ENCODE data around the gene STXBP5. TPM values are rescaled to one million over a fixed set of nuclear protein-coding genes. Genes with fewer than 3 reads are reported as not detected.

STXBP5 gene
- total RNA-seq, 4 donors from 2014 or later: 15.6 to 41.3 (median 20.4) TPM

DNA sequence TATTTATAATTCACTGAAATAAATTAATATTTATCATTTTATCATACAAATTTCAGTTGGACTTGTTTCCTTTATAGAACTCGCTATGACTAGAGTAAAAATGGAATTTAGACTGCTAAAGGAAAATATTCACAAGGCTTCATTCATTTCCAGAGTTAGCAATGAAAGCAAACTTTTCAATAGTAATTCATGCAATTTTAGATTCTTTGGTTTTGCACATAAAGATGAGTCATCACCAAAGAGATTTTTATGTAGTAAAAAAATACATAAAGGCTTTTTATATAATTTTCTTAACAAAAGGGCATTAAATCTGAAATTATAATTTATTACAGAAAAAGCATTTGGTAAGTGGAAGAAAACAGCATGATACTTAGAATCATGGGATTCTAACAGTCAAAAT is 37.2 kb upstream of the STXBP5 start:
- no peak overlapping the region for H3K4me3 ChIP-seq
- no peaks in the 10 kb centered on the region for H3K9me3 ChIP-seq
- no peak for DNase-seq
- in situ Hi-C loops (cut with MboI; ENCODE audit: low sequenced_read_pairs in 4 of 4) (no loop called here), intact Hi-C loops (cut with DNase I; ENCODE audit: low total_unique reads) (no loop called here)
- H3K4me1 ChIP-seq: no peaks in the 10 kb centered on the region
- TF ChIP-seq, protein P1, sequence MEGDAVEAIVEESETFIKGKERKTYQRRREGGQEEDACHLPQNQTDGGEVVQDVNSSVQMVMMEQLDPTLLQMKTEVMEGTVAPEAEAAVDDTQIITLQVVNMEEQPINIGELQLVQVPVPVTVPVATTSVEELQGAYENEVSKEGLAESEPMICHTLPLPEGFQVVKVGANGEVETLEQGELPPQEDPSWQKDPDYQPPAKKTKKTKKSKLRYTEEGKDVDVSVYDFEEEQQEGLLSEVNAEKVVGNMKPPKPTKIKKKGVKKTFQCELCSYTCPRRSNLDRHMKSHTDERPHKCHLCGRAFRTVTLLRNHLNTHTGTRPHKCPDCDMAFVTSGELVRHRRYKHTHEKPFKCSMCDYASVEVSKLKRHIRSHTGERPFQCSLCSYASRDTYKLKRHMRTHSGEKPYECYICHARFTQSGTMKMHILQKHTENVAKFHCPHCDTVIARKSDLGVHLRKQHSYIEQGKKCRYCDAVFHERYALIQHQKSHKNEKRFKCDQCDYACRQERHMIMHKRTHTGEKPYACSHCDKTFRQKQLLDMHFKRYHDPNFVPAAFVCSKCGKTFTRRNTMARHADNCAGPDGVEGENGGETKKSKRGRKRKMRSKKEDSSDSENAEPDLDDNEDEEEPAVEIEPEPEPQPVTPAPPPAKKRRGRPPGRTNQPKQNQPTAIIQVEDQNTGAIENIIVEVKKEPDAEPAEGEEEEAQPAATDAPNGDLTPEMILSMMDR (IDR thresholded peaks at IDR 0.05 in 4 of 5, conservative IDR thresholded peaks at IDR 0.05 in 1 of 5): no peak
- TF ChIP-seq POLR2A (IDR thresholded peaks at IDR 0.05): no peak
- H3K27ac ChIP-seq: no peak overlapping the region
- H3K27me3 ChIP-seq: no peaks in the 10 kb centered on the region
- ATAC-seq: no peak
- H3K36me3 ChIP-seq: no peaks in the 10 kb centered on the region

DNA sequence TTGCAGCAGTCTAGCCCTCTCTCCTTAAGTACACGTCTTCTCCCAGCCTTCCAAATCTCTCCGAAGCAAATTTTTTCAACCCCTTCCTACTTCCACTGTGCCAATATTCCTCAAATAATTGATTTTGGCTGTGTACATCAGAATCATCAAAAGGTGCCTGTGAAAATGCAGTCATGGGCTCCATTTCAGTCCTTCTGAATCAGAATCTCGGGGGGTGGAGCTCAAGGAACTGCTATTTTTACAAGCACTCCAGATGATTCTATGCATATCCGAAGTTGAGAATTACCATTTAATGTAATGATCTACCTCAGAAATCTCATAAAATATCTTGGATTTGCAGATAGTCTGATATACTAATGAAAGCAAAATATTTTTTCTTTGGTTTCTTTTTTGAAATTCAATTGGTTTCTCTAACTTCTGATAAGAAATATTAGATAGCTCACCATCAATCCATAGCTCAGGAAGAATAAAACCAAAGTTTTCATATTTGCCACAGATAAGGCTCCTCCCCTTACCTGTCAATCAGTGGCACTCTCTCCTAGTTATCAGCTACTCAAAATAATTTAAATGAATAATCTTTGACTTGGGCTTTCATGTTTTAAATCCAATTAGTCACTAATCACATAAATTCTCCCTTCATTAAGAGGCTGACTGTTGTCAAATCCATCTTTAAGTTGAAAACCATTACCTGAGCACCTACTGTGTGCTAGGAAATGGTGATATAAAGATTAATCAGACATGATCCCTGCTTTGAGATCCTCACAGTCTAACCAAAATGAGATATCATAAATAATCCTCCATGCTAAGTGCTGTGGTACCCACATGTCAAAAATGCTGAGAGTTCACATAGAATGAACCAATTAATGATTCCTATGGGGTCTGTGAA is 36.4 kb upstream of the STXBP5 start:
- in situ Hi-C loops (cut with MboI; ENCODE audit: low sequenced_read_pairs in 4 of 4) (no loop called here), intact Hi-C loops (cut with DNase I; ENCODE audit: low total_unique reads) (no loop called here)
- Histone ChIP-seq H3K36me3 (no peaks in the 10 kb centered on the region), H3K9me3 (no peaks in the 10 kb centered on the region), H3K4me3 (no peak overlapping the region), H3K27me3 (no peaks in the 10 kb centered on the region), H3K4me1 (no peaks in the 10 kb centered on the region), H3K27ac (no peak overlapping the region)
- ATAC-seq (no peak), DNase-seq (no peak)
- TF ChIP-seq, protein P1 (IDR thresholded peaks at IDR 0.05 in 4 of 5, conservative IDR thresholded peaks at IDR 0.05 in 1 of 5): no peak
- TF ChIP-seq POLR2A (IDR thresholded peaks at IDR 0.05): no peak

DNA sequence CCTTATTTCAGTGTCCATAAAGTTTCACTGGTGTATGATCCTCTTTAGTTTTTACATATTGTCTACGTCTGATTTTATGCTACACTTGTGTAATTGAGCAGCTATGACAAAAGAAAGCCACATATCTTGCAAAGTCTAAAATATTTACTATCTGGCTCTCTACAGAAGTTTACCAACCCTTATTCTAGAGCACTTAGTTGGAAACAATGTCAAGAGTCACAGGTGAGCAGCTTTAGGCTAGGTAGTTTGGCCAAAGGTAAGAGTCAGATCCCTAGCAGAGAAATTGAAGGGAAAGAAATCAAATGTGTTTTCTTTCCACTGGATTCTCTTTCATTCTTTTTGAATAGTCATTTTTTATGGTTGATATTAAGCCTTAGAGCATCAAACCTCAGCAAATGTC is 34.7 kb upstream of the STXBP5 start:
- H3K36me3 ChIP-seq: no peaks in the 10 kb centered on the region
- H3K4me3 ChIP-seq: no peak overlapping the region
- H3K9me3 ChIP-seq: no peaks in the 10 kb centered on the region
- H3K27ac ChIP-seq: no peak overlapping the region
- ATAC-seq (no peak), DNase-seq (no peak)
- in situ Hi-C loops (cut with MboI; ENCODE audit: low sequenced_read_pairs in 4 of 4): no loop called here
- no peaks in the 10 kb centered on the region for H3K4me1 ChIP-seq
- intact Hi-C loops (cut with DNase I; ENCODE audit: low total_unique reads): no loop called here
- H3K27me3 ChIP-seq: no peaks in the 10 kb centered on the region
- TF ChIP-seq, protein P1 (IDR thresholded peaks at IDR 0.05 in 4 of 5, conservative IDR thresholded peaks at IDR 0.05 in 1 of 5): no peak

DNA sequence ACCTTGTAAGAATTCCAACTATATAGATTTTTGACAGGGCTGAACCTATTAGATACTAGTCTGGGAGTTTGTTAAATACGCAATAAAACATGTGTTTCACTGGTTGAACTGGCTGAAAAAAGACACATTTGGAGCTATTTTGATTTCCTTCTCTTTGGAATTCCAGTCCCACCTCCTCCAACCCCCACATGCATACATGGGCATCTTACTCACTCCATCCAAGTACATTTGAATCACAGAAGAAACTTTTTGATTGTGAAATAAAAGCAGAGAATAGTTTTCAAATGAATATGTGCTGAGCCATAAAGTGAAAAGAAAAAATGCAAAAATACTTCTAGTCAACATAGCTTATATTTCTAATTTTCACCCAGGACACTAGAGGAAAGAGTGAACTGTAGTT is 33.9 kb upstream of the STXBP5 start:
- Histone ChIP-seq H3K4me3 (no peak overlapping the region), H3K27me3 (no peaks in the 10 kb centered on the region), H3K9me3 (no peaks in the 10 kb centered on the region), H3K4me1 (no peaks in the 10 kb centered on the region), H3K27ac (no peak overlapping the region), H3K36me3 (no peaks in the 10 kb centered on the region)
- no peak for ATAC-seq
- no peak for DNase-seq
- no peak for TF ChIP-seq POLR2A (IDR thresholded peaks at IDR 0.05)
- TF ChIP-seq, protein P1 (IDR thresholded peaks at IDR 0.05 in 4 of 5, conservative IDR thresholded peaks at IDR 0.05 in 1 of 5): no peak
- in situ Hi-C loops (cut with MboI; ENCODE audit: low sequenced_read_pairs in 4 of 4) (no loop called here), intact Hi-C loops (cut with DNase I; ENCODE audit: low total_unique reads) (no loop called here)
